ENCODE measurements around the gene TLR6.
"Not testable (repeated sequence)": the region's sequence is repeated elsewhere in the genome, so short reads cannot be mapped to it uniquely, and the experiment has no call there.

Gene TLR6

GRCh38 chr4:38811297-38811696 lies 45.3 kb downstream of the TLR6 start:
- POLR2A ChIA-PET, result interaction anchor here (0.7 kb wide), 1 partner anchor 30 kb away, joined by 4 read pairs; no protein-coding TSS in a partner anchor
- no peak for TF ChIP-seq CTCF (IDR thresholded peaks at IDR 0.05; ENCODE audit: control extremely low read depth, extremely low read depth, low read depth, missing control alignments)
- DNase-seq (ENCODE audit: extremely low spot score), result no peak
- CTCF ChIA-PET, result interaction anchor here (3.8 kb wide), 1 partner anchor 28 kb away, joined by 16 read pairs; the partner anchor contains the start of gene TLR10

- CTCF ChIA-PET, result interaction anchor here (10.5 kb wide), 1 partner anchor 47 kb away, joined by 128 read pairs; no protein-coding TSS in a partner anchor
- POLR2A ChIA-PET; DNase-seq (ENCODE audit: extremely low spot score): not testable (repeated sequence)
Measured at GRCh38 chr4:38807462-38807861, 49.2 kb downstream of the TLR6 start.

GRCh38 chr4:38806251-38806650 lies 50.4 kb downstream of the TLR6 start:
- DNase-seq (ENCODE audit: extremely low spot score), result not testable (repeated sequence)
- CTCF ChIA-PET, result interaction anchor here (0.9 to 16.4 kb wide), 8 partner anchors 12 to 70 kb away, joined by 3 to 256 read pairs (median 18); partner anchors contain the start of gene TLR10
- POLR2A ChIA-PET, result interaction anchor here (1.6 to 3.3 kb wide), 2 partner anchors 13 to 24 kb away, joined by 5 to 14 read pairs; partner anchors contain the start of gene TLR10

DNA sequence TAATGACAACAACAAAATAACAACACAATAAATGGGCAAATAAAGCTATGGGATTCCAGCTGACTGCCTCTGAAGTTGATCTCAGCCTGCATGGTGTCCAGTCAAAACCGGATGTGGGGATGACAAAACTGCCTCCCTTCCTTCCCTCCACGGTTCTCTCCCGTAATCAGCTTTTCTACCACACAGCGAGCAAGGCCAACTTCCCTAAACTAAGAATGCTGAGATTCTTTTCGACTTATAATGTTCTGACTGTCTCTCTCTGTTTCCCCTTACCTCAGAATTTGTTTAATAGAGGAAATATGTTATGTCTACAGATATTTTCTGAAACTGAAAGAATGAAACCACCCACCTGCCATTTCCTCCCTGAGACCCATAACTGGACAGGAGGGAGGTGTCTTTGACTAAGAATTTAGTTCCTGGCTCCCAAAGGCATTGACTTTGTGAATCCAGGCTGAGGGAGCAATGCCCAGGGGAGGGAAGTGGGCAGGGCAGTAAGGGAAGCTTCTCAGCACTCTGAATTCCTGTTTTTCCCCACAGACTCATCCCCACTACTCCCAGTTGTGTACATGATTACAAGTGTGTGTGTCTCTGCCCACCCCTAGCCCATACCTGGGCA lies 51.0 kb downstream of the TLR6 start:
- POLR2A ChIA-PET, result interaction anchor here (1.0 to 3.3 kb wide), 5 partner anchors 10 to 47 kb away, joined by 4 to 14 read pairs (median 6); partner anchors contain the start of gene TLR10
- CTCF ChIA-PET, result interaction anchor here (0.7 to 16.4 kb wide), 15 partner anchors 11 to 672 kb away, joined by 3 to 256 read pairs (median 8); partner anchors contain the start of gene TLR10
- no peak for TF ChIP-seq CTCF (IDR thresholded peaks at IDR 0.05; ENCODE audit: control extremely low read depth, extremely low read depth, low read depth, missing control alignments)
- DNase-seq (ENCODE audit: extremely low spot score), result peak; percentile 74

DNA sequence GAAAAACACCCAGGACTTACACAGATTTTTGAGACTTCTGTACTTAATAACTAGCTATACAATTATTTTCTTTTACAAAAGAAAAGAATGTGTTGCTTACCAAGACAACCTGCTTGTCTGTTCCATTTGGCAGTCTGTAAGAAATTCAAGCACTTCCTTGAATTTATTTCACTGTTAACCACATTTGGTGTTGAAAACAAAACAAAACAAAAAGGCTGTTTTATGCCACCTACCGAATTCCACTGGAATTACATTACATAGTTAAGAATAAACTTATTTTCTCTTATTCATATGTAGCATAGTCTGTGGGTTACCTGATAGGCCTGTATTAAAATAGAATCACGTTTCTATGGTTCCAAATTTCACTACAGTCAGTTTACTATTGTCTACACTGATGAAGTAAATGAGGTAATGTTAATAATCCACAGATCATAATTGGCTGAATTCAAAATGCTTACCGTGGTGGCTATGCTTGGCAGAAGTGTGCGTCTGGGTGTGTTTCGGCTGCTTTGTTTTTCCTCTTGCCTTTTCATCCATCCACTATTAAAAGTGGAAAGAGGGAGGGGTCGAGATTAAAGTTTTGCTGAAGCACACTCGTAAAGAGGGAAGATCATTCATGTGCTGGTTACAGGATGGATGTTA lies 51.8 kb downstream of the TLR6 start, which contains the start of gene TLR1:
Gene TLR1 (minus strand): TSS at position 138 of the 642 bp plus-strand sequence. CDS start 5,960 bp downstream, outside the sequence.
- CTCF ChIA-PET, result interaction anchor here (0.8 to 16.4 kb wide), 28 partner anchors 9 to 715 kb away, joined by 3 to 256 read pairs (median 7); partner anchors contain the start of gene TLR10
- POLR2A ChIA-PET, result interaction anchor here (0.9 to 3.3 kb wide), 11 partner anchors 10 to 669 kb away, joined by 3 to 14 read pairs (median 4); partner anchors contain the start of gene TLR10
- no peak for DNase-seq (ENCODE audit: extremely low spot score)
- peak; percentile 41 for TF ChIP-seq CTCF (IDR thresholded peaks at IDR 0.05; ENCODE audit: control extremely low read depth, extremely low read depth, low read depth, missing control alignments)

DNA sequence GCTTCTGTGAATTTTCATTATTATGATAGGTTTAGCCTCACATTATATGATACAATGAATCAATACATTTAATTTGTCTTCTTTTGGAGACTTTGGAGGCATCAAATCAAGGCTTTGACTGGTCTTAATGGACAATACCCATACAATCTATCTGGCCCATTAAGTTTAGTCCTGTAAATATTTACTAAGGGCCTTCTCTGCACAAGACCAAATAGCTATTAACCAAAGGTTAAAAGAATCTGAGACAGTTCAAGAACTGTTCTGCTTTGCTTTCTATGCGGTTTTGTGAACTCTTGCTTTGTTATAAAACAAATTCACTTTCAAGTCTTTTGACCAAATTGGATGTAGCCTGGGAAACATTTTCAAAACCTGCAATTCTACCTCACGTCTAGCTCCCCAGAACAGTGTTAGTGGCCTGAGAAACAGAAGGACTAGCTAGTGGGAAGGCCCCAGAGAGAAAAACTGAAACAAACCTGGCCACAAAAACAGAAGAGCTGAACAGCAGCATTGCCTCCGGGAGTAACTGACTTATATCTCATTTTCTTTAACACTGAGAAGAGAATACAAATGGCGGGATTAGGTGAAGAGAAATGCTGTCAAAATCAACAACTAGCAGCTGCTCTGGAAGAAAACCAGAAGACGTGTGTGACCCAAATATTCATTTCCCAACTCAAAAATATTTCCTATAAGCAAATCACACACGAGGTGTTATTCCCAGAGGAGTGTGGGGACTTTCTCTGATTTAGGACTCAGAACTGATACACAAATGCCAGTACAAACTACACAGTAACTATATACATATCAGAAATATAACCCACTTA lies 52.6 kb downstream of the TLR6 start:
- ChIA-PET CTCF (interaction anchor here (0.8 to 16.4 kb wide), 25 partner anchors 9 to 714 kb away, joined by 3 to 256 read pairs (median 7); partner anchors contain the start of gene TLR10), POLR2A (interaction anchor here (0.8 to 3.3 kb wide), 11 partner anchors 9 to 672 kb away, joined by 3 to 14 read pairs (median 4); partner anchors contain the start of gene TLR10)
- DNase-seq (ENCODE audit: extremely low spot score), result peak; percentile 57
- no peak for TF ChIP-seq CTCF (IDR thresholded peaks at IDR 0.05; ENCODE audit: control extremely low read depth, extremely low read depth, low read depth, missing control alignments)

Measured in GM10248 (cell line).